ENCODE data around the gene SPIN1. TPM values are rescaled to one million over a fixed set of nuclear protein-coding genes. Genes with fewer than 3 reads are reported as not detected.
"Not testable (repeated sequence)": the region's sequence is repeated elsewhere in the genome, so short reads cannot be mapped to it uniquely, and the experiment has no call there.

Gene SPIN1
- total RNA-seq, 2 experiments from 2014 or later, result 20.0 to 39.0 TPM

DNA sequence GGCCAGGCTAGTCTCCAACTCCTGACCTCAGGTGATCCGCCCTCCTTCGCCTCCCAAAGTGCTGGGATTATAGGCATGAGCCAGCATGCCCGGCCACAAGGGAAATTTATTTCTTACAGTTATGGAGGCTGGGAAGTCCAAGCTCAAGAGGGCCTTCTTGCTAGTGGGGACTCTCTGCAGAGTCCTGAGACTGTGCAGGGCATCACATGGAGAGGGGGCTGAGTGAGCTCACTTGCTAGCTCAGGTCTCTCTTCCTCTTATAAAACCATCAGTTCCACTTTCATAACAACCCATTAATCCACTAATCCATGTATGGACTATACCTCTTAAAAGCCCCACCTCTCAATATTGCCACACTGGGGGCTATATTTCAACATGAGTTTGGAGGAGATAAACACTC, 5.1 kb upstream of the SPIN1 start:
- Histone ChIP-seq H3K9me2 (ENCODE audit: insufficient read depth, low read length) (no peaks in the 10 kb centered on the region), H3K79me2 (ENCODE audit: insufficient read depth, low read depth, low read length) (no peaks in the 10 kb centered on the region), H3K4me1 (ENCODE audit: insufficient read depth, low read length, poor library complexity, severe bottlenecking) (peaks cover 5% of the 10 kb centered on the region), H3K4me3 (ENCODE audit: low read depth, low read length, poor library complexity, severe bottlenecking) (no peak overlapping the region), H3K36me3 (ENCODE audit: insufficient read depth, low read length) (no peaks in the 10 kb centered on the region), H4K20me1 (ENCODE audit: insufficient read depth, low read length) (no peaks in the 10 kb centered on the region), H3K9me3 (ENCODE audit: low read length) (no peaks in the 10 kb centered on the region), H3K27ac (ENCODE audit: low read depth, low read length, poor library complexity, severe bottlenecking) (no peak overlapping the region), H3K4me2 (ENCODE audit: low read length) (no peak overlapping the region), H2AFZ (ENCODE audit: low read length) (no peak overlapping the region)
- ChIA-PET POLR2A (no interaction called here), CTCF (ENCODE audit: unreplicated experiment) (no interaction called here)
- TF ChIP-seq EZH2phosphoT487 (IDR thresholded peaks at IDR 0.05; ENCODE audit: borderline replicate concordance, low read depth, low read length), result no peak
- TF ChIP-seq, protein P1, sequence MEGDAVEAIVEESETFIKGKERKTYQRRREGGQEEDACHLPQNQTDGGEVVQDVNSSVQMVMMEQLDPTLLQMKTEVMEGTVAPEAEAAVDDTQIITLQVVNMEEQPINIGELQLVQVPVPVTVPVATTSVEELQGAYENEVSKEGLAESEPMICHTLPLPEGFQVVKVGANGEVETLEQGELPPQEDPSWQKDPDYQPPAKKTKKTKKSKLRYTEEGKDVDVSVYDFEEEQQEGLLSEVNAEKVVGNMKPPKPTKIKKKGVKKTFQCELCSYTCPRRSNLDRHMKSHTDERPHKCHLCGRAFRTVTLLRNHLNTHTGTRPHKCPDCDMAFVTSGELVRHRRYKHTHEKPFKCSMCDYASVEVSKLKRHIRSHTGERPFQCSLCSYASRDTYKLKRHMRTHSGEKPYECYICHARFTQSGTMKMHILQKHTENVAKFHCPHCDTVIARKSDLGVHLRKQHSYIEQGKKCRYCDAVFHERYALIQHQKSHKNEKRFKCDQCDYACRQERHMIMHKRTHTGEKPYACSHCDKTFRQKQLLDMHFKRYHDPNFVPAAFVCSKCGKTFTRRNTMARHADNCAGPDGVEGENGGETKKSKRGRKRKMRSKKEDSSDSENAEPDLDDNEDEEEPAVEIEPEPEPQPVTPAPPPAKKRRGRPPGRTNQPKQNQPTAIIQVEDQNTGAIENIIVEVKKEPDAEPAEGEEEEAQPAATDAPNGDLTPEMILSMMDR (conservative IDR thresholded peaks at IDR 0.05; ENCODE audit: low read length), result no peak
- intact Hi-C loops (cut with micrococcal nuclease; ENCODE audit: unreplicated experiment), result loop anchor here (10.0 kb wide), 1 partner anchor 208 kb away; no protein-coding TSS in a partner anchor
- DNase-seq (ENCODE audit: low spot score), result no peak
- no TSS peak for BruUV-seq (replicated peaks)

DNA sequence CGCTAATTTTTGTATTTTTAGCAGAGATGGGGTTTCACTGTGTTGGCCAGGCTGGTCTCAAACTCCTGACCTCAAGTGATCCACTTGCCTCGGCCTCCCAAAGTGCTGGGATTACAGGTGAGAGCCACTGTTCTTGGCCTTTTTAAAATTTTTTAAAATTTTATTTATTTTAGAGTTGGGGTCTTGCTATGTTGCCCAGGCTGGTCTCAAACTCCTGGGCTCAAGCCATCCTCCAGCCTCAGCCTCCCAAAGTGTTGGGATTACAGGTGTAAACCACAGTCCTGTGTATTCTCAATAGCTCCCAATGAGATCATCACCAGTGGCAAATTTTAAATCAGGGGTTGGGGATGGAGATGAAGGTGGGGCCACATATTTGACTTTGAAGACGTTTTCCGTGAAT, 2.1 kb upstream of the SPIN1 start:
- H2AFZ ChIP-seq (ENCODE audit: low read length); H4K20me1 ChIP-seq (ENCODE audit: insufficient read depth, low read length); H3K9me3 ChIP-seq (ENCODE audit: low read length); POLR2A ChIA-PET; H3K27ac ChIP-seq (ENCODE audit: low read depth, low read length, poor library complexity, severe bottlenecking); H3K4me2 ChIP-seq (ENCODE audit: low read length); BruUV-seq (replicated peaks); H3K36me3 ChIP-seq (ENCODE audit: insufficient read depth, low read length); CTCF ChIA-PET (ENCODE audit: unreplicated experiment); DNase-seq (ENCODE audit: low spot score); H3K4me3 ChIP-seq (ENCODE audit: low read depth, low read length, poor library complexity, severe bottlenecking); H3K9me2 ChIP-seq (ENCODE audit: insufficient read depth, low read length): not testable (repeated sequence)
- peaks cover 15% of the 10 kb centered on the region for H3K4me1 ChIP-seq (ENCODE audit: insufficient read depth, low read length, poor library complexity, severe bottlenecking)
- H3K79me2 ChIP-seq (ENCODE audit: insufficient read depth, low read depth, low read length), result peaks cover 20% of the 10 kb centered on the region
- intact Hi-C loops (cut with micrococcal nuclease; ENCODE audit: unreplicated experiment), result loop anchor here (5.0 to 10.0 kb wide), 2 partner anchors 211 to 926 kb away; partner anchors contain the start of gene CKS2

DNA sequence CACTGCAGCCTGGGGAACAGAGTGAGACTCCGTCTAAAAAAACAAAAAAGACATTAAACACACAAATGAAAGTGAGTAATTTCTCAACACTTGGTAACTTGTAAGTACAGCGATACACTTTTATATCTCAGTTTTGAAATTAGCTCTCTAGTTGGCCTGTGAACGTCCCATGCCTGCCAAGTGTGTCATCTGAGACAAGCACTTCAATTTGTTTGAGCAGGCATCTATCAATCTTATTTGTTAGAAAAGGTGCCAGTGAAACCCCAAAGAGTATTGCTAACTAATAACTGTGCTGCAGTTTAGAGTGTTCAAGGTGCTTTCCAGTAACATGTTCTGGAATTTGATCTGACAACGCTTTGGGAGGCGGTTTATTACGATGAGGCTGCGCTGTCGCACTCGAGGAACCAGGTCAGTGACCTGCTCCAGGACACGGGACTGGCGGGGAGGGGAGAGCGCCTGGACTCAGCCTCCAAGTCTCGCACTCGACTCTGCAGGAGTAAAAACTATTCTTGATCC, 1.1 kb upstream of the SPIN1 start:
- intact Hi-C loops (cut with micrococcal nuclease; ENCODE audit: unreplicated experiment), result loop anchor here (5.0 to 10.0 kb wide), 2 partner anchors 212 to 925 kb away; partner anchors contain the start of gene CKS2
- POLR2A ChIA-PET, result no interaction called here
- H2AFZ ChIP-seq (ENCODE audit: low read length), result peak overlapping the region; percentile 48; the same call in 1 of the 2 replicates
- BruUV-seq (replicated peaks), result no TSS peak
- no peaks in the 10 kb centered on the region for H3K9me2 ChIP-seq (ENCODE audit: insufficient read depth, low read length)
- CTCF ChIA-PET (ENCODE audit: unreplicated experiment), result no interaction called here
- DNase-seq (ENCODE audit: low spot score), result no peak
- no peaks in the 10 kb centered on the region for H3K9me3 ChIP-seq (ENCODE audit: low read length)
- H3K79me2 ChIP-seq (ENCODE audit: insufficient read depth, low read depth, low read length), result peaks cover 20% of the 10 kb centered on the region
- H3K4me3 ChIP-seq (ENCODE audit: low read depth, low read length, poor library complexity, severe bottlenecking), result peak overlapping the region; percentile 80
- peak overlapping the region; percentile 87; the same call in 1 of the 2 replicates for H3K4me2 ChIP-seq (ENCODE audit: low read length)
- peaks cover 11% of the 10 kb centered on the region for H4K20me1 ChIP-seq (ENCODE audit: insufficient read depth, low read length)
- TF ChIP-seq, protein P1 (conservative IDR thresholded peaks at IDR 0.05; ENCODE audit: low read length), result no peak
- TF ChIP-seq EZH2phosphoT487 (IDR thresholded peaks at IDR 0.05; ENCODE audit: borderline replicate concordance, low read depth, low read length), result no peak
- no peak overlapping the region for H3K27ac ChIP-seq (ENCODE audit: low read depth, low read length, poor library complexity, severe bottlenecking)
- no peaks in the 10 kb centered on the region for H3K36me3 ChIP-seq (ENCODE audit: insufficient read depth, low read length)
- H3K4me1 ChIP-seq (ENCODE audit: insufficient read depth, low read length, poor library complexity, severe bottlenecking), result peaks cover 15% of the 10 kb centered on the region
